Activated naive CD4-positive, alpha-beta T cell treated with anti-CD3 and anti-CD28 coated beads, Interleukin-2, amount 50 U/mL, for 24 hours (primary cell): ENCODE data around the gene TRPC4.

ENCODE experiments used
- H3K27ac Mint-ChIP-seq: one replicate; pipeline ENCODE4 v1.8.0; 2021; ENCODE audit warnings: mild to moderate bottlenecking, mixed read lengths
- H3K27me3 Mint-ChIP-seq: one replicate; pipeline ENCODE4 v1.8.0; 2021; ENCODE audit warnings: mixed read lengths
- H3K36me3 Mint-ChIP-seq: one replicate; pipeline ENCODE4 v1.8.0; 2021; ENCODE audit warnings: mixed read lengths
- H3K4me1 Mint-ChIP-seq: one replicate; pipeline ENCODE4 v1.8.0; 2021; ENCODE audit warnings: mixed read lengths
- H3K4me3 Mint-ChIP-seq: one replicate; pipeline ENCODE4 v1.8.0; 2021; ENCODE audit warnings: mild to moderate bottlenecking, mixed read lengths
- H3K9me3 Mint-ChIP-seq: one replicate; pipeline ENCODE4 v1.8.0; 2021; ENCODE audit warnings: mixed read lengths

The TRPC4 gene

DNA sequence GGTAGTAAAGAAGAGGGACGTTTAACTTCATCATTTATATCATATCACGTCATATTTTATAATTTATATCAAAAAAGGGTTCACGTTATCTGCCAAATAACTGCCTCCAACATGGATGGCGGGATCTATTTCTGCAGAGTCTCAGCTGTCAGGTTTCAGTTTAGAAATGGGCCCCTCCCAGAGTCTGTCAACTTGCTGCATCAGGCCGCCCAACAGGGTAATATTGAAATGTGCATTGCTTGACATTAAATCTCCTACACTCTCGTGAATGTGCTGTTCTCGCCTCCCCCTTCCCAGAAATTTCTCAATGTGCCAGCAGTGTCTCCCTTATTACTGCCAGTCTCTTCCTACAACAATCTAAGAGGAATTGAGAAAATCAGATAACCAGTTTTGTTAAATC lies 96.9 kb downstream of the TRPC4 start:
- Mint-ChIP-seq H3K36me3 (no peaks in the 10 kb centered on the region), H3K9me3 (no peaks in the 10 kb centered on the region), H3K27me3 (no peaks in the 10 kb centered on the region), H3K4me1 (no peaks in the 10 kb centered on the region), H3K4me3 (no peak overlapping the region), H3K27ac (no peak overlapping the region)

DNA sequence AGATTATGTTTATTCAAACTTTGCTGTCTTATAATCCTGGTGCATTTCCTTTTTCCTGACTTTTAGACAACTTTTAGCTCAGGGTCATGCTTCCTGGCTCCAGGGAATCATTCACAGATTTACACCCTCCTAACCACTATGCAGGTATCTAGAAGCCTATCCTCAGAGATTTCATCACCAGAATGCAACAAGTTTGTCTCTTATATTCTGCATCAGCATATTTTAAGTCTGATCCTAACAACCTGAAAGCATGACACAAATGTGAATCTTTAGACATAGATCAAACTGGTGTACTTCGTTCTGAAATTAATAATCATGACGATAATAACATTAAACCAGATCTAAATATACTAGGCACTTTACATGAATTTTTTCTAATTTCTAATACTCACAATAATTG lies 100.0 kb downstream of the TRPC4 start:
- no peak overlapping the region for H3K4me3 Mint-ChIP-seq
- H3K27ac Mint-ChIP-seq: no peak overlapping the region
- no peaks in the 10 kb centered on the region for H3K4me1 Mint-ChIP-seq
- no peaks in the 10 kb centered on the region for H3K9me3 Mint-ChIP-seq
- H3K36me3 Mint-ChIP-seq: no peaks in the 10 kb centered on the region
- H3K27me3 Mint-ChIP-seq: no peaks in the 10 kb centered on the region

DNA sequence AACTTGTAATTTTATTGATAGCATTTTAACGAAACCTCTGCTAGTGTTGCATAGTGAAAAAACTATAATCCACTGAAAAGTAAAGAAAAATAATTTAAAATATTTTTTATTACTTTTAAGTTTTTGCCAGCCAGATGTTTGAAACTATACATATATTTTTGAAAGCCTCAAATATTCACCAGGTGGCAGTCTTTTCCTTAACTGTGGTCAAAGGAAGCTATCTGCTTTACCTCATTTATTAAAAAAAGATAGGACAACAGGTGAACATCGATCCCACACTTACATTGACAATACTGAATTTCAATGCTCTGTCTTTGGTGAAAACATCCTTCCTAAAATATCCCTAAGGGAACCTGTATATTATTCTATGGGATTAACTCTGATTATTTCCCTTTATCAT lies 100.5 kb downstream of the TRPC4 start:
- no peaks in the 10 kb centered on the region for H3K36me3 Mint-ChIP-seq
- no peak overlapping the region for H3K4me3 Mint-ChIP-seq
- no peak overlapping the region for H3K27ac Mint-ChIP-seq
- no peaks in the 10 kb centered on the region for H3K27me3 Mint-ChIP-seq
- no peaks in the 10 kb centered on the region for H3K4me1 Mint-ChIP-seq
- H3K9me3 Mint-ChIP-seq: no peaks in the 10 kb centered on the region

DNA sequence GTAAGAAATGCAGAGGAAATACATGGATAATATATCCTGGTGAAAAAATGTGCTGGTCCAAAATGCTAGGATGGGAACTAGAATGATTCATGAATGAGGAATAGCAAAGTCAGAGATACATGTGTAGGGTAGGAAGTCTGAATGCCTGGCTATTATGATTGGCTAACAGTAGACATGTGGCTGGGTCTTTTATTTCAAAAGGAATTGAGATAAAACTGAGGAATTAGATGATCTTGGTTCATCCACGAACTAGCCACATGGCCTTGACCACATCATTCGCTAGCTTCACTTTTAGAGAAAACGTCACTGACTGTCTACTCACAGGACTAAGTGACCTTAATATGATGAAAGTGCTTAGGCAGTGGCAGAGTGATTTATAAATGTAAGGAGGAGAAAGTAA lies 103.1 kb downstream of the TRPC4 start:
- no peaks in the 10 kb centered on the region for H3K4me1 Mint-ChIP-seq
- H3K27me3 Mint-ChIP-seq: no peaks in the 10 kb centered on the region
- H3K4me3 Mint-ChIP-seq: no peak overlapping the region
- H3K27ac Mint-ChIP-seq: no peak overlapping the region
- H3K36me3 Mint-ChIP-seq: no peaks in the 10 kb centered on the region
- no peaks in the 10 kb centered on the region for H3K9me3 Mint-ChIP-seq

DNA sequence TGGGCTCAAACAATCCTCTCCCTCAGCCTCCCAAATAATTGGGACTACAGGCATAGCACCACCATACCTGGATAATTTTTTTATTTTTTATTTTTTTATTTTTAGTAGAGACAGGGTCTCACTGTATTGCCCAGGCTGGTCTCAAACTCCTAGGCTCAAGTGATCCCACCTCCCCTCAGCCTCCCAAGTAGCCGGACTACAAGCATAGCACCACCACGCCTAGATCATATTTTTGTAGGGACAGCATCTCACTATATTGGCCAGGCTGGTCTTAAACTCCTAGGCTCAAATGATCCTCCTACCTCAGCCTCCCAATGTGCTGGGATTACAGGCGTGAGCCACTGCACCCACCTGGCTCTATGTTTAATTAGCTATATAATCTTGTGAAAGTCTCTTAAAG lies 114.2 kb downstream of the TRPC4 start:
- Mint-ChIP-seq H3K36me3 (no peaks in the 10 kb centered on the region), H3K9me3 (no peaks in the 10 kb centered on the region), H3K4me3 (no peak overlapping the region), H3K27ac (no peak overlapping the region), H3K4me1 (no peaks in the 10 kb centered on the region), H3K27me3 (no peaks in the 10 kb centered on the region)

DNA sequence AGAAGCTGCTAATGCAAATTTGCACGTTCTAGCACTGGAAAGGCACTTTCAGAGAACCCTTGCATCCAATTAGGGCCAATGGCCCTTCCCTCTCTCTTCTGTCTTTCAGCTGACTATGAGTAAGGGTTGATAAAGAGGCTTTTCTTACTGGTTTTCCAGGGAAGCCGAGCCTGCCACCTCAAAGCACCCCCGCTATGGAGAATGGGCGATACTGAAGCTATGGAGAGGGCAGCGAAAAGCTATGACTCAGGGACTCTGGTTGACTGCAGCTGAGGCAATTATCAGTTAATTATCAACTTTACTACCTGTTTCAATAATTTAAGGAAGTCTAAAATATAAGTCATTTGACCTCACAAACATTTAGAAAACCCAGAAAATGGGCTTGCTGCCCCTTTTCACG lies 115.8 kb downstream of the TRPC4 start:
- no peaks in the 10 kb centered on the region for H3K4me1 Mint-ChIP-seq

DNA sequence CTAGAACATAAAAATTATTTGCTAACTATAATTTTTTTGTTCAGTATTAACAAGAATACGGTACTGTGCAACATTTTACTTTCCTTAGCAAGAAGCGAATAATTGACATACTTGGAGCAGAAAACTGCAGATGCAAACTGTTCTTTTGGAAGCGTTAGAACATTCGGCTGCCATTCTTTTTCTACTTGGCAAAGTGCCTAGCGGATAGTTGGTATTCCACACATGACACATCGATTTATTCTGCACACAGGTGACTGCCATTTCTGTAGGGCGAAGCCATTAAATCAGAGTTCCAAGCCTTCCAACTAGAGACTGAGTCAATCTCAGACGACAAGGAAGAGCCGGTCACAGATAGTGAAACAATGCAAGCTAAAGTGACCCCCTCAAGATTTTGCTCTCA lies 117.4 kb downstream of the TRPC4 start:
- H3K9me3 Mint-ChIP-seq: no peaks in the 10 kb centered on the region
- no peaks in the 10 kb centered on the region for H3K4me1 Mint-ChIP-seq
- H3K27me3 Mint-ChIP-seq: no peaks in the 10 kb centered on the region
- no peaks in the 10 kb centered on the region for H3K36me3 Mint-ChIP-seq
- H3K27ac Mint-ChIP-seq: no peak overlapping the region
- no peak overlapping the region for H3K4me3 Mint-ChIP-seq

More for the DNA sequence above, 115.8 kb downstream of the TRPC4 start:
- H3K36me3 Mint-ChIP-seq: no peaks in the 10 kb centered on the region
- H3K4me3 Mint-ChIP-seq: no peak overlapping the region
- H3K27ac Mint-ChIP-seq: no peak overlapping the region
- H3K9me3 Mint-ChIP-seq: no peaks in the 10 kb centered on the region
- H3K27me3 Mint-ChIP-seq: no peaks in the 10 kb centered on the region

DNA sequence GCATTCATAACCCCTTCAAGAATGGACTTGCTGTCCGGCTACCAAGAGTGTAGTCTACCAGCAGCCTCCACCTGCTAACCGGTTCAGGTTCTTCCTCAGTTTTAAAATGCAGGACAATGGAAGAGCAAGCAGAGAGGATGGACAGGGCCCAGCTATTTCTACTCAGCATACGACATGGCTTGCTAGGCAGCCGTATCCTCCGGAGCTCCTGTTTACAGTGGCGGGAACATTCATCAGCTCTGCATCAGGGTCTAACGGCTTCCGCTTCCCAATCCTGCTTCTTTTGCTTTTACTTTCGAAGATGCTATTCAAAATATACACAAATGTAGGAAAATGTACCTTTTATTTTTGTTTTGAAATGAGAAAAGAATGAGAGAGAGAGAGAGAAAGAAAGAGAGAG lies 118.5 kb downstream of the TRPC4 start:
- H3K4me3 Mint-ChIP-seq: no peak overlapping the region
- H3K9me3 Mint-ChIP-seq: no peaks in the 10 kb centered on the region
- no peak overlapping the region for H3K27ac Mint-ChIP-seq
- H3K27me3 Mint-ChIP-seq: no peaks in the 10 kb centered on the region
- no peaks in the 10 kb centered on the region for H3K36me3 Mint-ChIP-seq
- H3K4me1 Mint-ChIP-seq: no peaks in the 10 kb centered on the region

DNA sequence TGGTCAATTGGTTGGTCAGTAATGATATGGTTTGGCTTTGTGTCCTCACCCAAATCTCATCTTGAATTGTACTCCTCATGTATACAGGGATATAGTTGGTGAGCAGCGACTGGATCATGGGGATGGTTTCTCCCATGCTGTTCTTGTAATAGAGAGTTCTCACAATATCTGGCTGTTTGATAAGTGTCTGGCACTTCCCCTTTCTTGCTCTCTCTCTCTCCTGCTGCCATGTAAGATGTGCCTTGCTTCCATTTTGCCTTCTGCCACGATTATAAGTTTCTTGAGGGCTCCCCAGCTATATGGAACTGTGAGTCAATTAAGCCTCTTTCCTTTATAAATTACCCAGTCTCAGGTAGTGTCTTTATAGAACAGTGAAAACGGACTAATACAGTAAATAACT lies 120.7 kb downstream of the TRPC4 start:
- Mint-ChIP-seq H3K4me1 (no peaks in the 10 kb centered on the region), H3K36me3 (no peaks in the 10 kb centered on the region), H3K27ac (no peak overlapping the region), H3K27me3 (no peaks in the 10 kb centered on the region), H3K9me3 (no peaks in the 10 kb centered on the region), H3K4me3 (no peak overlapping the region)

DNA sequence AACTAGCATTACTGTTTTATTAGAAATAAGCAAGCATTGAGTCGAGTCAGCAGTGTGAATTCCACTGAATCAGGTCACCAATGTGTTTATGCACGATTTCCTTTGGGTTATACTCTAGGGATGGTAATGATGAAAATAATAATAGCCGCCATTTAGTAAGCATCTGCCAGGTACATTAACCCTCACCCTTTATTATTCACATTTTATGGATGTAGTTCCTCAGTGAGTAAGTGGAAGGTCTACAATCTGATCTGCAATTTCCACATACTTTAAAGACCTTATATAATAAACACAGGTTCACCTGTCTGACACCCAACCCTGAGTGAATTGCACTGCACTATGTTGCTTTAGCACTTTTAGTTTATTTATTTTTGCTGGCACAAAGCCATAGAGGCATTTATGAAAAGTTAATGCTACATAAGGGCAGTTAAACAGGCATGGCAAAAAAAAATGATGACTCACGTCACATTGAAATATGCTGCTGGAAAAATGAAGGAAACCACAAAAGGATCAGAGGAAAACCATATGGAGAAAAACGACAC lies 122.4 kb downstream of the TRPC4 start:
- H3K27me3 Mint-ChIP-seq: no peaks in the 10 kb centered on the region
- no peaks in the 10 kb centered on the region for H3K4me1 Mint-ChIP-seq
- no peak overlapping the region for H3K4me3 Mint-ChIP-seq
- H3K36me3 Mint-ChIP-seq: no peaks in the 10 kb centered on the region
- no peaks in the 10 kb centered on the region for H3K9me3 Mint-ChIP-seq
- H3K27ac Mint-ChIP-seq: no peak overlapping the region

DNA sequence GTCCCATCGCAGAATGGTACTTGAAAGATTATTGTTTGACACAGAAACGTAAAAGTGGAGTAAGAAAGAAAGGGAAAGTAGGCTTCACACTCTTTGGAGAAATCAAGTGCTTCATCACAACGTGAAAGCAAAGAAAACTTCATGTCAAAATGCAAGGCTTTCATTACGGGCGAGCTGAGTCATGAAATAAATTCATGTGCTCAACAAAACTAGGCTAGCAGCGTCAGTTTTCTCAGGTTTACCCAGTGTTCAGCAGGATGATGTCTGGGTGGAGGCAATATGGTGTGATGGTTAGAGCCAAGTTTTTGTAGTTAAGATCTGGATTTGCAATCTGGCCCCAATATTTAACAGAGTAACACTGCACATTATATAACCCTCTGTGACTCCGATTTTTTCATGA lies 128.0 kb downstream of the TRPC4 start:
- Mint-ChIP-seq H3K27me3 (no peaks in the 10 kb centered on the region), H3K4me1 (no peaks in the 10 kb centered on the region), H3K9me3 (no peaks in the 10 kb centered on the region), H3K27ac (no peak overlapping the region), H3K36me3 (no peaks in the 10 kb centered on the region), H3K4me3 (no peak overlapping the region)

DNA sequence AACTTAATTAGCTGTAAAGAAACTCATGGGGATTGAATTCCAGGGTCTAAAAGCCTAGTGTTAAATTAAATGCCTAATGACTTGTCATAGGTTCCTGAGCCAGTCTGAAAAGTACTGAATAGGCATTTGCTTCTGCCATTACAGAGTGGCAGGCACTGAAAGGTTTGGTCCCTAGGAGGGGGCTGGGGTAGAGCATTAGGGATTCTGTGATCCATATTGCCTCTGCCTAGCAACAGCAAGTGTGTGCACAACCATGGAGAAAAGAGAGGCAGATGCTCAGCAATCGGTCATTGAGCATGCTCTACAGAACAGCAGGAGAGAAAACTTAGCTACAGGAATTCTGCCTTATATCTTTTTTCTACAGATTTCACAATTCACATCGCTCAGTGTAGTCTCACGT lies 133.5 kb downstream of the TRPC4 start:
- Mint-ChIP-seq H3K4me1 (no peaks in the 10 kb centered on the region), H3K27me3 (no peaks in the 10 kb centered on the region), H3K4me3 (no peak overlapping the region), H3K9me3 (no peaks in the 10 kb centered on the region), H3K36me3 (no peaks in the 10 kb centered on the region), H3K27ac (no peak overlapping the region)

DNA sequence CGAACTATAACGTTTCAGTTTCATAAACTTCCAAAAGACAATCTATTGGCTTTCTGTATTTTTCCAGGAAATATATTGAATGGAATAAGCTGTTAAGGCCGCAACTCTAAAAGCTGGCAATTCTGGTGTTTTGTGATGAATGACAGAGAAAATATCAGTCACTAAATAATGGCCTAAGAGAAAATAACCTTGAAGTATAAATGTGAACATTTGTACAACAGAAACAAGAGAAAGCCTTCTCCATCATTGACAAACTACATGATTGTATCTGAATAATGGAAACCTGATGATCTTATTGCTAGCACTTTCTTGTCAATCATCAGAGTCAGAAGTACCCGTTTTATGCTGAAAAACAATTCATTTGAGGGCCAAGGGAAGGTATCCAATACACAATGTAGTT lies 134.3 kb downstream of the TRPC4 start:
- Mint-ChIP-seq H3K36me3 (no peaks in the 10 kb centered on the region), H3K27ac (no peak overlapping the region), H3K4me3 (no peak overlapping the region), H3K4me1 (no peaks in the 10 kb centered on the region), H3K27me3 (no peaks in the 10 kb centered on the region), H3K9me3 (no peaks in the 10 kb centered on the region)

DNA sequence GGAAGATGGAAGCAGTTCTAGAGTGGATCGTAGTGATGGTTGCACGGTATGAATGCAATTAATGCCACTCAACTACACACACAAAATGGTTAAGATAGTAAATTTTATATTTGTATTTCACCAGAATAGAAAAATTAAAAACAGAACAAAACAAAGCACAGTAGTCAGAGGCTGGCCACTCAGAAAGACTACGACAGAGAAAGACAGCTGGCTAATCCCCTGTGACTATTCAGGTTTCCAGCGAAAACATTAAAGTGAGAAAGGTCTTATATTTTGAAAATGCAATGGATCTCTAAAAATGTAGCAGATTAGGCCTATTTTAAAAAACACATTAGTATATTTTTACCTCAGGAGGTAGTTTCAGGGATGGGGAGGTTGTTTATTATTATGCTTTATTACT lies 139.7 kb downstream of the TRPC4 start:
- H3K36me3 Mint-ChIP-seq: no peaks in the 10 kb centered on the region
- H3K4me1 Mint-ChIP-seq: no peaks in the 10 kb centered on the region
- peaks cover 6% of the 10 kb centered on the region for H3K9me3 Mint-ChIP-seq
- no peak overlapping the region for H3K27ac Mint-ChIP-seq
- no peak overlapping the region for H3K4me3 Mint-ChIP-seq
- no peaks in the 10 kb centered on the region for H3K27me3 Mint-ChIP-seq

DNA sequence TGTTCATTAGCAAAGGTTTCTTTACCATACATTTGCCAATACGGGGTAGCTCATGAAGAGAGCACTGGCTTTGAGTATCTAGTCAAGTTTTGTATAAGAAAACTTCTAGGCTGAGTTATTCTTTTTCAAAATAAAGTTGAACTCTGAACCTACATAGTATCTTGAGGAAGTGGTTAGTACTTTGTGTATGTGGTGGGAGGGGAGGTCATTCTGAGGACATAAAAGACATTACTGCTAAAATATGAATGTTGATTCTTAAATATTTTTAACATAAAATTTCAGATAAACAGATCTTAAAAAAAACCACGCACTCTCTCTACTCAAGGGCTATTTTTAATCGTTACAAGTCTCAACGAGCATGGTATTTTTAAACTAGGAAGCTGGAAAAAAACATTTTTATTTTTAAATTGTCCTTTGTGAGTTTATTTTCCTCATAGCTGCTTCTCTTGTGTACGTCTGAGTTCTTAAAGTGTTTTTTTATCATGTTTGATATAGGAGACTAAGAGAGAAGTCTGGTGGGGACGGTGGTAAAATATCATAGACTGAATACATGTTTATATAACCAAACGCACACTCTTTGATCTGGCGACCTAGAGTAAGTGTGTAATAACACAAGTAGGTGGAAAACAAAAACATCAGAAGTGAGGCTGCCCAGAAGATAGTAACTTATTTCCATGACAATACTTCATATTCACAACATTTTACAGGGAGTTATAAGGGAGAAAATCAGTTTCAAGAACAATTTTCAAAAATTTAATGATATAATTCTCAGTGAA lies 153.0 kb downstream of the TRPC4 start:
- no peak overlapping the region for H3K4me3 Mint-ChIP-seq
- no peaks in the 10 kb centered on the region for H3K27me3 Mint-ChIP-seq
- H3K36me3 Mint-ChIP-seq: no peaks in the 10 kb centered on the region
- H3K27ac Mint-ChIP-seq: no peak overlapping the region
- no peaks in the 10 kb centered on the region for H3K4me1 Mint-ChIP-seq
- no peaks in the 10 kb centered on the region for H3K9me3 Mint-ChIP-seq

DNA sequence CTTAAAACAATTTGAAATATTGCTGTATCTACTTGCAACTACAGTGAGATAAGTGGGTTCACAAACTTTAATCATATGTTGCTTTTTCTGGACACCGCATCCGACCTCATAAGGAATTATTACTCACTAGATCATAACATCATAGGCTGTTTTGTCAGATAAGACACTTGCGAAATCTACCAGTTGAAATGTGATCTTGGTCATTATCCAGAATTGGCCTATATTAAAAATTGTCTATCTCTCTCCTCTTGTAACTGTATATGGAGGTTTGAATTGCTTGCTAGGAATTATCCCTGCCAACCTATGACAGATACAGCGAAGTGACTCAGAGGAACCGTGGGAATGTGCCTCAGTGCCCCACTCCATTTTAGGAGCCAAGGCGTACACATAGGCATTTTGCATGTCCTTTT lies 154.0 kb downstream of the TRPC4 start:
- no peak overlapping the region for H3K4me3 Mint-ChIP-seq
- H3K36me3 Mint-ChIP-seq: no peaks in the 10 kb centered on the region
- no peaks in the 10 kb centered on the region for H3K4me1 Mint-ChIP-seq
- no peaks in the 10 kb centered on the region for H3K9me3 Mint-ChIP-seq
- H3K27ac Mint-ChIP-seq: no peak overlapping the region
- no peaks in the 10 kb centered on the region for H3K27me3 Mint-ChIP-seq

DNA sequence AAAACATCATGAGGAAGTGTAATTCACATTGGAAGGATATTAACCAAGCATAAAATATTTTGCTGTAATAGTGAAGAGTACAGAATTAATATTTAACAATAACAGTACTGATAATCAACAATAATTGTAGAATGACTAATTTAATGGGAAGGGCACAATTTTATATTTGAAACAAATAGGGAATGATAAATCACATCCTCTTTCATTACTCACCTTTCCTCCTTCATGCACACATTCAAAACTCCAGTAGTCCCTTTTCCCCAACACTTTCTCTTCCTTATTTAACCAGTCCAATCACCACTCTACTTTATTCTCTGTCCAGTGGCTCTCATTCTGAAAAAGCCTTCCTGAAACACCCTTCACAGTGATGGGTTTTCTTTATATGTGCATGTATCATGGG lies 160.3 kb downstream of the TRPC4 start:
- Mint-ChIP-seq H3K36me3 (no peaks in the 10 kb centered on the region), H3K9me3 (no peaks in the 10 kb centered on the region), H3K27me3 (no peaks in the 10 kb centered on the region), H3K4me1 (no peaks in the 10 kb centered on the region), H3K4me3 (no peak overlapping the region), H3K27ac (no peak overlapping the region)
